DMS 273 (cell line): Measurements from ENCODE around the gene PEX13.
"Not testable (repeated sequence)": the region's sequence is repeated elsewhere in the genome, so short reads cannot be mapped to it uniquely, and the experiment has no call there.

Source experiments
- DNase-seq: peaks from one replicate; lab custom pipeline; 2025; ENCODE audit not compliant: unreplicated experiment; lab: John Stamatoyannopoulos, UW

The PEX13 gene

DNA sequence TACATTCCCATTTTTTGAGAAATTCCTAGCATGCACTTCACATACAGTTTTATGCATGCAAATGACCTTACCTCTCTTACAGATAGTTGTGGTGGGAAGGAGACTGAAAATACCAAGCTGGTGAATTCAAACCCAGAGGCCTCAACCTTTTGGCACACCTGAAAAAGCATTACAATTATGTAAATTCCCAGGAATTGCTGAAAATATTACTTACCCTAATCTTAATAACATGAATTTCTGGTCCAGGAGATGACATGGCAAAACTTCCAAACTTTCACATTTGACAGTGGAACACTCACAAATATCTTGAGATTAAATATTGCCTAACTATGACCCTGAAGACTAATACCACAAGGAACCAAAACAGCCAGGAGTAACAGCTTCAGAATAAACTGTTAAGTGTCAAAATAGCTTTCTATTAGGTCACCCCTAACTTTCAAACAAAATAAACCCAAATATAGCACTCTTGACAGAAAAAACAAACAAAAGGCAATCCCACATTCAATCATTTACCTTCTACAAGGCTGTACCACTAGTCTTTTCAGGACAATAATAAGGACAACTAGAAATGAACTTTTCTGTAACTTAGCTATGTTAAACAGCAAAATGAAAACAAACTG lies 10.9 kb upstream of the PEX13 start:
- DNase-seq, result no peak

DNA sequence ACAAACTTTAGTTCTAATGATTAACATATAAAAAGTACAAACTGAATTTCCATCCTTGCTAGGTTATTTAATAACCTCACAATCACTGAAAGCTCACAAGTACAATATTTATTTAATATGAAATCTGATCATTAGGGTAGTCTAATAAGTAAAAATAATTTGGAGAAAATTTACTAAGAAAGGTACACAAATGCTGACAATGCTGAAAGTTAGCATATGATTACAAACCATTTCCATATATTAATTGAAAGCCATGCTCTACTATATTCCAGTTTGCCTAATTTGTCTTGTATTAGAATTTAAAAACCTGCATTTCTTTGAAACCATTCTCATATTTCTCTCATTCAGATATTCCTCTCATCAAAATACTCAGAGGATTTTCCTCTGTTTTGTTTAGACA lies 8.2 kb upstream of the PEX13 start:
- DNase-seq, result no peak

DNA sequence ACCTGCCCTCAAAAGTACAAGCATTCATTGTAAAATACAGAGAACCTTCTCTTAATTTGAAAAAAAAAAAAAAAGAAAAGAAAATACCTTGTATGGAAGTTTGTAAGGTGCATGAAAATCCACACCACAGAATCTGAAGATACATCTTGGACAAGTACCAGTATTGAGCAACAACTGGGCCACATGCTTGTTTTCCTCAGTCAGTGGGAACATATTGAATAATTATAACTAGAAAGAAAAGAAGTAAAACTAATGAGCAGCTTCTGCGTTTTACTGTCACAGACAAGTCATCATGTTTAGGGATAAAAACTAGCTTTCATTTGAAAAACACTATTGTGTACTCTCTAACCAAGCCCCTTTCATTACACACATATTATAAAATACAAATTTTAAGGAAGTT lies 5.8 kb upstream of the PEX13 start:
- DNase-seq, result no peak

DNA sequence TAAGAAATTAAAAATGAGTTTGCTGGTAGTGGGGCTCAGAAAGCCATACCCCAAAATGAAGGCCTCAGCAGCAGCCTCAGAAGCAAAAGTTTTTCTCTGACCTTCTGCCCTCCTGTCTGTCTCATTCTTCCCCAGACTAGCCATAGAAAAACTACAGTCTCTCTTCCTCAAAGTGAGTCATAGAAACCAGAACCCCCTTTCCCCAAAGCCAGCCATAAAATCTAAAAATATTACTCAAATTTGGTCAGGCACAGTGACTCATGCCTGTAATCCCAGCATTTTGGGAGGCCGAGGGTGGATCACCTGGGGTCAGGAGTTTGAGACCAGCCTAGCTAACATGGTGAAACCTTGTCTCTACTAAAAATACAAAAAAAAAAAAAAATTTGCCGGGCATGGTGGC lies 5.2 kb upstream of the PEX13 start:
- DNase-seq, result not testable (repeated sequence)

DNA sequence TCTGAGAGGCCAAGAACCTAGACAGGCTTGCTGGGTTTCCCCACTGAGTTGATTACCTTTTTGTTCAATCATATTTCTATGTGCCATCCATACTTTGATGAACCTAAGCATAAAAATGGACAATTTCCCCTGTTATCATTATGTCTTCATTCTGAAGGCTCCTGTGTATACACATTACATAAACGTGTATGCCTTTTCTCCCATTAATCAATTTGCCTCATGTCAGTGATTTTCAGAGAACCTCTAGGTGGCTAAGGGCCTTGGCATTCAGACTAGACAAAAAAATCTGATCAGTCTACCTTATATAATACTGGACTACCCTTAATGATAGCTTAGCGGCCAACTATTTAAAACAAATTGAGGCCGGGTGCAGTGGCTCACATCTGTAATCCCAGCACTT lies 4.1 kb upstream of the PEX13 start:
- no peak for DNase-seq

DNA sequence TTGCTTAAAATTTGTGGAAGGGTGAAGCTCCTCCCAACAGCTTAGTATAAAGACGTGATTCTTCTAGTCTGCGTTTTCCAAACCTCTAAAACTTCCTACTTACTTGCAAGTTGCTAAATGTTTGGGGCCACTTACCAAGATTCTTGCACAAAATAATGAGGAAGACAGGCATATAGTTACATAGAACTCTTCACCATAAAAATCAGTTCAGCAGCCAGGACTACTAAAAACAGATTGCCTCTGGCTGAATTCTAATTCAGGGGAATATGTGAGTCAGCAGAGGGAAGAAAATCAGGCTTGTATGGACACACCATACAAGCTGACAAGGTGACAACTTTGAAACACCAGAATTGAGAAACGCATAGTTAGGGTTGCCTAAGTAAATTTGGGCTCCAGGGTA lies 2.8 kb upstream of the PEX13 start:
- DNase-seq, result no peak

DNA sequence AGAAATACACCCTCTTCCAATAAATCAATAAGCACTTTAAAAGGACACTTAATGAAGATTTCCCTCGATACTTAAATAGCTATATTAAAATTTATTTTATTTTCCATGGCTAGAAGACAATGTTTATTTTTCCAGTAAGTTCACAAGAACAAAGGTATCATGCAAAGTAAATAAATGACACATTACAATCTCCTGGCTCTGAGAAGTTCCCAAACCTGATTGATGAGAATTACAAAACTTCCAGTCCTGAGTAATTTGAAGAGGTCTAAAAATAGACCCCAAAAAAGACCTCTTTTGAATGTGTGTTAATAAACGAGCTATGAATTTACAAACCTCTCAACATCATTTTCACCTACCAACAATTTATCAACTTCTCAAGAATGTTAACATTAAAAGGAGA lies 1.5 kb upstream of the PEX13 start:
- DNase-seq, result no peak

DNA sequence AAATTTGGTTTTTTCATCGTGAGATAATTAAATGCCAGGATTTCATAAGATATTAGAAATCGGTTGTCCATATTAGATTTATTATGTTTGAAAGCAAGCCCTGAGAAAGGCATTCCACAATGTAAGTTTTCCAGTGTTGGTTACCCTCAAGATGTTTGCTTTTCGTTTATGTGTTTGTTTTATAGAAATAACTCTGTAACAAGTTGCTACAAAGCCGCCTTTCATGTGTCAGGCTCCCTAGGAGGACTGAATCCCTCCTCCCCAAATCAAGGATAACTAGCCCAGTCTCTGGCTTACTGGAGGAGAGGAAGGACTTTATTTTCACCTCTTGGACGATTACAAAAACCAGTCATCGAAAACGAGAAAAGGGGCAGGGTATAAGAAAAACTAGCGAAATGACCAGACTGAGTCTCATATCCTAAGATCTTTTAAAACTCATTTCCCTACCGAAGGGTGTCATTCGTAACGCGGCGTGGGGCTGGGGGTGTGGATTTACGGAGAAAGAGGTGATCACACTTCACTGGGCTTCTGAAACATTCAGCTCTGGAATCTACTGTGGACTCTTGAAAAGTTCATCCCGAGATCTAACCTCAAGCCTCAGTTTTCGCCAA lies 1.0 kb upstream of the PEX13 start:
- peak; percentile 44 for DNase-seq

DNA sequence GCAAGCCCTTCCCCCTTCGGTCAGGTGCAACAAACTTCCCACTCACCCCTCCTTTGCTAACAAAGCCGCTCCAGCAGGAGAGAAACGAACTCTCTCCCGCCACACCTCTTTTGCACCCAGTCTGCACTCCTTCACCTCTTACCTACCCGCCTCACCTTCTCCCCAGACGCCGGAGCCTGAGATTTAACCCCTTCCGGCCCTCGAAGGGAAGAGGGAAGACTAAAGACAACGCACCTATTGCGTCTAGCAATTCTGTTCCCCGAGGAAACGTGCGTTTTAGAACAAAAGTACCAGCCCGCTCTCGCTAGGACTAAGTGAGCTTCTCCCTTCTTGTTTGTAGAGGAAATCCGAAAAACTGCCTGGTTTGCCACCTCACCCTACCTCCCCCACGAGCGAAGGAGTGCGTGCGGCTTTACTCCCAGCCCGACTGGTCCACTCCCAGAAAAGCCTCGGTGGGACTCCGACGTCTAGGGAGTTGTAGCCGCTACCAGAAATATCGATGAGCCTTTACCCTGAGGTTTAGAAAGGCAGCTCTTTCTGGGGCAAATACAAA lies 441 bp upstream of the PEX13 start:
- DNase-seq, result peak; percentile 94

DNA sequence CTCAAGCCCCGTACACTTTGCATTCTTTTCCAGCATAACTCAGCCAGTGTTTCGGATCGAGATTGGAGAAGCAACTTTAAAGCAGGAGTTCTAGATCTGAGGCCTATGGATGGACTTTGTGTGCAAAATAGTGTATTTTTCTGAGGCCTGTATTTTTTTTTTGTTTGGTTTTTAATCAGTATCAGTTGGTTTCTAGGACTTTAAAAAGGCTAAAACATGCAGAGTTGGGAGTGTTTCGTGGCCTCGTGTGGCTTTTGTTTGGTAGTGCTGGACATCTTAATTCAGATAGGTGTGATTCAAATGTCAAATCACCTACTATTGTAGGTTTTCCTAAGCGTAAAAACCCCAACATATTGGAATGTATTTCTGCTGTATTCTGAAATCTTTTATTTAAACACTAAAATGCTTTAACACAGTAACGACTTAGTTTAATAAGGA lies 817 bp downstream of the PEX13 start:
- no peak for DNase-seq

DNA sequence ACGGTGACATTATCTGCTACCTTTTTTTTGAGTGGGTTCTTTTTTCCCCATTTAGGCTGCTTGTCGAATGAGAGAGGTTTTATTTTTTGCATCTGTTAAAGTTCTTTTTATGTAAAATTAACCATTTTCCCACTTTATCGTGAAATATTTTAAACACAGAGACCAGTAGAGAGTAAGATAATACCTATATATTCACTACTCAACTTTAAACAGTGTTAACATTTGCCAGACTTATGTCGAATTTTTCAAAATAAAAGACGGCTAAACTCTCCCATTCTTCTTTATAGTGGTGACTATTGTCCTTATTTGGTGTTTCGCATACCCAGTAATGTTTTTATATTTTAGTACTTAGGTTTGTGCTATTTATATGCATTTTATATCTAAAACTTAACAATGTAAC lies 1.3 kb downstream of the PEX13 start:
- no peak for DNase-seq

DNA sequence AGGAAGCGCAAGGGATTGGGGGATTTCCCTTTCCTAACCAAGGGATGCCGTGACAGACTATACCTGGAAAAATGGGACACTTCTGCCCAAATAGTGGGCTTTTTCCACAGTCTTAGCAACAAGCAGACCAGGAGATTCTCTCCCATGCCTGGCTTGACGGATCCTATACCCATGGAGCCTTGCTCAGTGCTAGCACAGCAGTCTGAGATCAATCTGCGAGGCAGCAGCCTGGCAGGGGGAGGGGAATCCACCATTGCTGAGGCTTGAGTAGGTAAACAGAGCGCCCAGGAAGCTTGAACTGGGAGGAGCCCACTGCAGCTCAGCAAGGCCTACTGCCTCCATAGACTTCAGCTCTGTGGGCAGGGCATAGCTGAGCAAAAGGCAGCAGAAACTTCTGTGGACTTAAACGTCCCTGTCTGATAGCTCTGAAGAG lies 3.7 kb downstream of the PEX13 start:
- no peak for DNase-seq

DNA sequence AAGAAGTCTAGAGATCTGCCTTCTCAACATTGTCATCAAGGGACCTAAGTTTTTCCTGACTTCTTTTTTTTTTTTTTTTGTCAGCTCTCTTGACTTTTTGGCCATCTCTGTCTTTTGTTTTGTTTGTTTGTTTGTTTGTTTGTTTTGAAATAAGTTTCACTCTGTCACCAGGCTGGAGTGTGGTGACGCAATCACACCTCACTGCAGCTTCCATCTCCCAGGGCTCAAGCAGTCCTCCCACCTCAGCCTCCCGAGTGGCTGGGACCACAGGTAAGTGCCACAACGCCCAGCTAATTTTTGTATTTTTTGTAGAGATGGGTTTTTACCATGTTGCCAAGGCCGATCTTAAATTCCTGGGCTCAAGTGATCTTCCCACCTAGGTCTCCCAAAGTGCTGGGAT lies 6.2 kb downstream of the PEX13 start:
- DNase-seq, result no peak

DNA sequence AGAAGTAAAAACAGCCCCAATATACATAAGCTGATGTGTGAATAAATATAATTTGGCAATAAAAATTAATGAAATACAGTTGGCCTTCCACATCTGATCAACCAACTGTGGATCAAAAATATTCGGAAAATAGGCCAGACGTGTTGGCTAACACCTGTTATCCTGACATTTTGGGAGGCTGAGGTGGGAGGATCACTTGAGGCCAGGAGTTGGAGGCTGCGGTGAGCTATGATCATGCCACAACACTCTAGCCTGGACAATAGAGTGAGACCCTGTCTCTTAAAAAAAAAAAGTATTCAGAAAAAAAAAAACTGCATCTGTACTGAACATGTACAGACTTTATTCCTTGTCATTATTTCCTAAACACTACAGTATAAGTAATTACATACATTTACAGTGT lies 12.0 kb downstream of the PEX13 start:
- no peak for DNase-seq

DNA sequence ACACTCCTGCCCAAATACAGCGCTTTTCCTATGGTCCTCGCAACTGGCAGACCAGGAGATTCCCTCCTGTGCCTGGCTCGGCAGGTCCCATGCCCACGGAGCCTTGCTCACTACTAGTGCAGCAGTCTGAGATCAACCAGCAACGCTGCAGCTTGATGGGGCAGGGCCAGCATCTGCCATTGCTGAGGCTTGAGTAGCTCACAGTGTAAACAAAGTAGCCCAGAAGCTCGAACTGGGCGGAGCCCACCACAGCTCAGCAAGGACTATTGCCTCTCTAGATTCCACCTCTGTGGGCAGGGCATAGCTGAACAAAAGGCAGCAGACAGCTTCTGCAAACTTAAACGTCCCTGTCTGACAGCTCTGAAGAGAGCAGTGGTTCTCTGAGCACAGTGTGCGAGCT lies 17.1 kb downstream of the PEX13 start:
- DNase-seq, result not testable (repeated sequence)

DNA sequence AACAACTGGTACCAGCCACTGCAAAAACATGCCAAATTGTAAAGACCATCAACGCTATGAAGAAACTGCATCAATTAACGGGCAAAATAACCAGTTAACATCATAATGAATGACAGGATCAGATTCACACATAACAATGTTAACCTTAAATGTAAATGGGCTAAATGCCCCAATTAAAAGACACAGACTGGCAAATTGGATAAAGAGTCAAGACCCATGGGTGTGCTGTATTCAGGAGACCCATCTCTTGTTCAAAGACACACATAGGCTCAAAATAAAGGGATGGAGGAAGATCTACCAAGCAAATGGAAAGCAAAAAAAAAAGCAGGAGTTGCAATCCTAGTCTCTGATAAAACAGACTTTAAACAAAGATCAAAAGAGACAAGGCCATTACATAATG lies 19.1 kb downstream of the PEX13 start:
- not testable (repeated sequence) for DNase-seq

DNA sequence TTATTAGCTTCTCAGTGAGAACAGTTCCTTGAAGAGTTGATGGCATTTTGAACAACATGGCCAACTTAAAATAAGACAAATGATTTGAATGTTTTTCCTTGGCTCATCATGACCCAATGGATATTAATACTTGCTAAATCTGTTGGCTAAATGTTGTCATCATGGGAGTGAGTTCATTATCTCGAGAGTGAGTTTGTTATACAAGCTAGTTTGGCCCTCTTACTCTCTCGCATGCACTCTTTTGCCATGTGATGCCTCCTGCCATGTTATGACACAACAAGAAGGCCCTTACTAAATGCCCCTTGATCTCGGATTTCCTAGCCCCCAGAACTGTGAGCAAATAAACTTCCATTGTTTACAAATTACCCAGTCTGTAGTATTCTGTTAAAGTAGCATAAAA lies 25.3 kb downstream of the PEX13 start:
- DNase-seq, result no peak

DNA sequence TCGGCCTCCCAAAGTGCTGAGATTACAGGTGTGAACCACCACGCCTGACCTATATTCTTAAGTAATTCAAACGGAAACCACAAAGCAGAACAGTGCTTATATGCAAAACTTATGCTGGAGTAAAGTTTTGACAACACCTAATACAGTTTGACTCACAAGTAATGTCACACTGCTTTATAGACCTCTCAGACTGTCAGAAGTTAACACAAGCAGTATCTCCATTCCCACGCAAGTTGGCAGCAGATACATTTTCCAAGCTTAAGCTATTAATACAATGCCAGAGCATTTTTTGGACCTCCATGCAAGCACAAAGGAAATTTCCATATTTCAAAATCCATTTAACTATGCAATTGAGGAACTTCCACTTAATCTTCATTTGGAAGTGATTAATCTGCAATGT lies 27.1 kb downstream of the PEX13 start:
- no peak for DNase-seq

DNA sequence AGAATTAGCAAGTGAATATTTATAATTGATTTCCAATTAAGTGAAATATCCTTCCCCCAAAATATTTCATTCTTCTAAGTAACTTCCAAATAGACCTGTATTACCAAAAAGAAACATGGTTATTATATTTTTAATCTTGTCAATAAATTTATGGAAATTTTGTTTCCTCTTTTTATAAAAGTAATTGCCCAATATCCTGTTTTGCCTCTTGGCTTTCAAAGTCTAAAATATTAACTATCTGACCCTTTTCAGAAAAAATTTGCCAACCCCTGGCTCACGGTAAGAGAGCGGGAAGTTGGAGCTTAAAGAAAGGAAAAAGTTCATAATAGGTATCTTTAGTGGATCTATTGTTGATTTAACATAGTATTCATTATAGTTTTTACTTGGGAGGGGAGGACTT lies 27.7 kb downstream of the PEX13 start:
- DNase-seq, result no peak

DNA sequence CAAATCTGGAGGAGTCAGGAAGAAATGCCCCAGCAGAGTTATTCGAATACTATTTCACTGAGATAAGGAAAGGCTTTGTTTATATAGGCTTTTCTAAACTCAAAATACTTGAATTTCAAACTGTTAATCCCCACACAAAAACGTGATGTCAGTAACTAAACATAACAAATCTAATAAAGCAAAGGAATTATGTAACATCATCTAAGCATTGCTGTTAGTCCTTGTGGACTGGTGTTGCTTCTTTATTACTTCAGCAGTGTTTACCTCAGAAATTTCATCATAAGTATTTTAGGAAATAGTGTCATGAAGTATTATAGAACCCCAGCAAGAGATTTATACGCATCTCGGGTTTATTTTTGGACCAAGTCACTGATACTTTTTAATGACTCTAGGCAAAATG lies 28.5 kb downstream of the PEX13 start:
- DNase-seq, result no peak

DNA sequence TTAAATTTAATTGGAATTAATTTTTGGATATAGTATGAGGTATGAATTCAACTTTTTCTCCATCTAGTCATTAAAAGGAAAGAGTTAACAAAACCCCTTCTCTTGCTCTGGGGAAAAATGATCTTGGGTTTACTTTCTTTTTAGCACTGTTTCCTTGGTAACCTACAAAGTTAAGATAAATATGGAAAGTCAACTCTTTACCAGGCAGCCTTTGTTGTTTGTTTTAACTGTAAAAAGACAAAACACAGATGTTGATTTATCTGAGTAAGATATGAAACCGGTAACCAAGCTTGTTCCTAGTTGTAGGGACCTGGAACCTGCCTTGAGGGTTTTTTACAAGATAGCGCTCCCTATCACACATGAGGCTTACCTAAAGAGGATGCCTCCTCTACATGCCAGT lies 38.0 kb downstream of the PEX13 start:
- DNase-seq, result no peak

DNA sequence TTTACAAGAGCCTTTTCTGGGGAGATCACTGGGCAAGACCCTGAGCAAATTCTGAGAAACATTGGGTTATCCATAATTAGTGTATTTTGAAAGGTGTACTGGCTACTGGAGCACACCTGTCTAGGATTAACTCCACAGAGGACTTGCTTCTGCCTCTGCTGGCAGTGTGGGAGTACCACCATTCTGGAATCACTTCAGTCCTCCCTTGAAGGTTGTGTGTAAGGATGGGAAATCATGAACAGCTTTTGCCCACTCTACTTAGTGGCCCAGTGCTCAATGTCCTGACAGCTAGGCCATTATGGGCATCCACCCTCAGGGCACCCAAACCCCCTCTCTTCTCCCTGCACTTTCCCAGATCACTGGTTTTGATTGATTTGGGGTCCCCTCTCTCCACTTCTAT lies 40.0 kb downstream of the PEX13 start:
- DNase-seq, result no peak

DNA sequence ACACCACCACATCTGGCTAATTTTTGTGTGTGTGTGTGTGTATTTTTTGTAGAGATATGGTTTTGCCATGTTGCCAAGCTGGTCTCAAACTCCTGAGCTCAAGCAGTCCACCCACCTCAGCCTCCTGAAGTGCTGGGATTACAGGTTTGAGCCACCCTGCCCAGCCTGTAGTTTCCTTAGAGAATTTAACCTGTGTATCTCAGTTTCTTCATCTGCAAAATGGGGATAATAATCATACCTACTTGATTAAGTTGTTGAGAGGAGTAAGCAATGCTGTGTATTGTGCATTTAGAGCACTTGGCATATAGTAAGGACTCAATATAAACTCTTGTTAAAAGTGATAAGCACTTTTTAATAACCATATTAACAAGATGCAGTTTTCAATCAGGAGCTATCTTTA lies 41.9 kb downstream of the PEX13 start:
- no peak for DNase-seq
